OCI-LY3 (cell line): ENCODE measurements around the gene TICRR.

ENCODE experiments used
- CTCF ChIP-seq: fragments of 200-600, 300-600 bp; sonication (generic); IDR thresholded peaks from 2 replicates; pipeline ENCODE4 v1.5.1; 2014; ENCODE audit warnings: antibody characterized with exemption, low read length, low read depth
- EZH2phosphoT487 ChIP-seq: fragments of 200-600 bp; shearing (Covaris generic); IDR thresholded peaks from 2 replicates; pipeline ENCODE4 v1.6.1; 2018; ENCODE audit warnings: antibody characterized with exemption, mixed run types, low read depth

- TF ChIP-seq CTCF: no peak
- TF ChIP-seq EZH2phosphoT487: no peak
These were observed 15.5 kb upstream of the TICRR start for GRCh38 chr15:89559769-89560264.
